Keratinocyte (primary cell): ENCODE results near the gene DACT2. TPM values are rescaled to one million over a fixed set of nuclear protein-coding genes. Genes with fewer than 3 reads are reported as not detected.

ENCODE experiments used
- DNase-seq: peaks from one replicate; pipeline ENCODE4 v3.0.0-alpha.2; 2011; ENCODE audit warnings: low read depth, missing footprints, low spot score
- FAIRE-seq: peaks from 2 replicates; lab custom pipeline; 2011; peaks lifted over from hg19 to GRCh38; lab: Jason Lieb, UNC
- H2AFZ ChIP-seq: 2 replicates; pipeline ENCODE4 v1.6.0; 2012; ENCODE audit warnings: low read length, control low read depth, inconsistent platforms; ENCODE audit not compliant: control insufficient read depth
- H3K27ac ChIP-seq: 2 replicates; pipeline ENCODE4 v1.5.1; 2011; ENCODE audit warnings: low read length; ENCODE audit not compliant: control insufficient read depth, insufficient read depth
- H3K27me3 ChIP-seq: 3 replicates; pipeline ENCODE4 v1.6.0; 2011; ENCODE audit warnings: low read length; ENCODE audit not compliant: control insufficient read depth, insufficient read depth; ENCODE audit errors: extremely low read depth
- H3K36me3 ChIP-seq, 2 experiments: 2 replicates in 1 of 2; 3 replicates in 1 of 2; pipeline ENCODE4 v1.5.1; 2011; ENCODE audit warnings: low read length in 2 of 2, mild to moderate bottlenecking in 1 of 2; ENCODE audit not compliant: control insufficient read depth in 2 of 2, insufficient read depth in 2 of 2; ENCODE audit errors: extremely low read depth in 1 of 2
- H3K4me1 ChIP-seq: 3 replicates; pipeline ENCODE4 v1.5.1; 2011; ENCODE audit warnings: low read length; ENCODE audit not compliant: control insufficient read depth, insufficient read depth; ENCODE audit errors: extremely low read depth
- H3K4me2 ChIP-seq: 3 replicates; pipeline ENCODE4 v1.6.0; 2011; ENCODE audit warnings: low read depth, low read length; ENCODE audit not compliant: control insufficient read depth, insufficient read depth; ENCODE audit errors: extremely low read depth
- H3K4me3 ChIP-seq, 3 experiments: fragments of 200-600 bp in 1 of 3; sonication (generic) in 1 of 3; 2 replicates in 2 of 3; 3 replicates in 1 of 3; pipeline ENCODE4 v1.5.1; 2011 to 2016; ENCODE audit warnings: low read length in 3 of 3, mild to moderate bottlenecking in 3 of 3, control low read depth in 2 of 3, inconsistent platforms in 1 of 3, low read depth in 1 of 3, mixed read lengths in 1 of 3, mixed run types in 1 of 3, moderate library complexity in 1 of 3; ENCODE audit not compliant: control insufficient read depth in 2 of 3, insufficient read depth in 2 of 3; ENCODE audit errors: extremely low read depth in 1 of 3
- H3K79me2 ChIP-seq: 2 replicates; pipeline ENCODE4 v1.6.0; 2012; ENCODE audit warnings: low read length; ENCODE audit not compliant: control insufficient read depth, insufficient read depth
- H3K9ac ChIP-seq: 3 replicates; pipeline ENCODE4 v1.6.0; 2011; ENCODE audit warnings: low read length; ENCODE audit not compliant: control insufficient read depth, insufficient read depth; ENCODE audit errors: extremely low read depth
- H3K9me1 ChIP-seq: 3 replicates; pipeline ENCODE4 v1.6.0; 2011; ENCODE audit warnings: low read length; ENCODE audit not compliant: control insufficient read depth, insufficient read depth; ENCODE audit errors: extremely low read depth
- H3K9me3 ChIP-seq: 2 replicates; pipeline ENCODE4 v1.5.1; 2012; ENCODE audit warnings: low read depth, low read length; ENCODE audit not compliant: control insufficient read depth
- H4K20me1 ChIP-seq: 3 replicates; pipeline ENCODE4 v1.6.0; 2011; ENCODE audit warnings: low read length; ENCODE audit not compliant: control insufficient read depth, insufficient read depth; ENCODE audit errors: extremely low read depth
- EZH2 ChIP-seq: IDR thresholded peaks from one replicate; pipeline ENCODE4 v1.6.1; 2012; ENCODE audit warnings: inconsistent platforms, mild to moderate bottlenecking, low read length, moderate library complexity
- dilution Hi-C: fragments of 300-500 bp; cut with MboI; formaldehyde crosslinking; loops from one replicate; pipeline ENCODE4 v1.7.0; 2020; ENCODE audit warnings: low sequenced_read_pairs; ENCODE audit not compliant: extremely low pct_ligation_motif_present
- polyA plus RNA-seq, 5 experiments: library from polyadenylated mRNA; depleted of rRNA in 3 of 5; stranded (reverse) in 3 of 5; stranded (forward) in 1 of 5; unstranded in 1 of 5; fragments of >200 nt; gene quantifications; 1 replicate in 1 of 5; 2 replicates in 3 of 5; 3 replicates in 1 of 5; pipeline versions ENCODE4 v1.2.1 to v1.2.3, GENCODE V29; 2011 to 2012; ENCODE audit warnings: missing spikeins in 2 of 5, low read depth in 1 of 5, low replicate concordance in 1 of 5
- TF ChIP-seq, protein P1 (sequence below), 3 experiments: IDR thresholded peaks in 1 of 3; conservative IDR thresholded peaks in 1 of 3; optimal IDR thresholded peaks in 1 of 3; 2 replicates in 2 of 3; 3 replicates in 1 of 3; pipeline versions ENCODE3 to v1.5.1; 2011; ENCODE audit warnings: low read length in 3 of 3, mild to moderate bottlenecking in 3 of 3, moderate library complexity in 2 of 3, control low read depth in 1 of 3, inconsistent platforms in 1 of 3; ENCODE audit not compliant: insufficient read depth in 2 of 3; ENCODE audit errors: extremely low read depth in 1 of 3

DACT2 gene
- polyA plus RNA-seq, 1 donor (not counting 4 experiments of a cell fraction or from before 2014, with no cell fraction given), result 0.09 TPM

DNA sequence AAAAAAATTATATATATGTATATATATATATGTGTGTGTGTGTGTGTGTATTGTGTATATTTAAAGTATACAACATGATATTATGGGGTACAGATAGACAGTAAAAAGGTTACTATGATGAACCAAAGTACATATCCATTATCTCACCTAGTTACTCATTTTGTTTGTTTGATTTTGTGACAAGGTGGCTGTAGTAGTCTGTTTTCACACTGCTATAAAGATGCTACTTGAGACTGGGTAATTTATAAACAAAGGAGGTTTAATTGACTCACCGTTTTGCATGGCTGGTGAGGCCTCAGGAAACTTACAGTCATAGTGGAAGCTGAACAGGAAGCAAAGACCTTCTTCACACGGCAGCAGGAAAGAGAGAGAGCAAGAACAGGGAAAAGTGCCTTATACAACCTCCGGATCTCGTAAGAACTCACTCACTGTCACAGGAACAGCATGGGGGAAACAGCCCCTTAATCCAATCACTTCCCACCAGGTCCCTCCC, 30.2 kb upstream of the DACT2 start:
- H3K27me3 ChIP-seq, result no peaks in the 10 kb centered on the region
- H3K4me3 ChIP-seq, result no peak overlapping the region
- H3K9ac ChIP-seq, result no peak overlapping the region
- no peaks in the 10 kb centered on the region for H3K79me2 ChIP-seq
- peaks cover 2% of the 10 kb centered on the region for H3K9me3 ChIP-seq
- H3K4me2 ChIP-seq, result no peak overlapping the region
- no peaks in the 10 kb centered on the region for H3K36me3 ChIP-seq
- no peaks in the 10 kb centered on the region for H3K4me1 ChIP-seq
- H4K20me1 ChIP-seq, result no peaks in the 10 kb centered on the region
- FAIRE-seq (no peak), DNase-seq (no peak)
- no peak overlapping the region for H2AFZ ChIP-seq
- dilution Hi-C loops, result no loop called here
- no peak overlapping the region for H3K27ac ChIP-seq
- no peaks in the 10 kb centered on the region for H3K9me1 ChIP-seq
- TF ChIP-seq, protein P1, sequence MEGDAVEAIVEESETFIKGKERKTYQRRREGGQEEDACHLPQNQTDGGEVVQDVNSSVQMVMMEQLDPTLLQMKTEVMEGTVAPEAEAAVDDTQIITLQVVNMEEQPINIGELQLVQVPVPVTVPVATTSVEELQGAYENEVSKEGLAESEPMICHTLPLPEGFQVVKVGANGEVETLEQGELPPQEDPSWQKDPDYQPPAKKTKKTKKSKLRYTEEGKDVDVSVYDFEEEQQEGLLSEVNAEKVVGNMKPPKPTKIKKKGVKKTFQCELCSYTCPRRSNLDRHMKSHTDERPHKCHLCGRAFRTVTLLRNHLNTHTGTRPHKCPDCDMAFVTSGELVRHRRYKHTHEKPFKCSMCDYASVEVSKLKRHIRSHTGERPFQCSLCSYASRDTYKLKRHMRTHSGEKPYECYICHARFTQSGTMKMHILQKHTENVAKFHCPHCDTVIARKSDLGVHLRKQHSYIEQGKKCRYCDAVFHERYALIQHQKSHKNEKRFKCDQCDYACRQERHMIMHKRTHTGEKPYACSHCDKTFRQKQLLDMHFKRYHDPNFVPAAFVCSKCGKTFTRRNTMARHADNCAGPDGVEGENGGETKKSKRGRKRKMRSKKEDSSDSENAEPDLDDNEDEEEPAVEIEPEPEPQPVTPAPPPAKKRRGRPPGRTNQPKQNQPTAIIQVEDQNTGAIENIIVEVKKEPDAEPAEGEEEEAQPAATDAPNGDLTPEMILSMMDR (optimal IDR thresholded peaks at IDR 0.05 in 1 of 3, IDR thresholded peaks at IDR 0.05 in 1 of 3, conservative IDR thresholded peaks at IDR 0.05 in 1 of 3; ENCODE audit: extremely low read depth in 1 of 3, insufficient read depth in 2 of 3, low read length in 3 of 3), result no peak
- no peak for TF ChIP-seq EZH2

DNA sequence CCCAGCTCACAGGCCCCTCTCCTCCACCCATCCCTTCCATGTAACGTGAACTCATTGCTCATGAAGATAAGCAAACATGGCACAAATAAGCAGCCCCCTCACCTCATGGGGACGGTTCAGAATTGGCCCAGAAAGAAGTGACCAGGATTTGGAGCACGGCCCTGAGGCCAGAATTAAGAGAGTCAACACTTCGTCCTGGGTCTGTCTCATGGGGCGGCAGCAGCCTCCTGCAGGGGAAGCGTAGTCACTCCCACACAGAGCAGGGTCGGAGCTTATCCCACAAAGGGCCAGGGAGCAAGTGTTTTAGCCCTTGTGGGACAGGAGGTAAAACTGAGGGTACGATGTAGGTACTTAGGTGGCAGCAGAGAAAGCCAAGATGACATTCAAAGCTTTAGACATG, 28.6 kb upstream of the DACT2 start:
- H3K9me1 ChIP-seq, result no peaks in the 10 kb centered on the region
- no peaks in the 10 kb centered on the region for H4K20me1 ChIP-seq
- H3K4me2 ChIP-seq, result no peak overlapping the region
- peaks cover 2% of the 10 kb centered on the region for H3K9me3 ChIP-seq
- no peaks in the 10 kb centered on the region for H3K36me3 ChIP-seq
- no peak overlapping the region for H3K27ac ChIP-seq
- no peak overlapping the region for H2AFZ ChIP-seq
- H3K79me2 ChIP-seq, result no peaks in the 10 kb centered on the region
- H3K9ac ChIP-seq, result no peak overlapping the region
- dilution Hi-C loops, result no loop called here
- DNase-seq, result no peak
- FAIRE-seq, result no peak
- no peak for TF ChIP-seq EZH2
- TF ChIP-seq, protein P1 (optimal IDR thresholded peaks at IDR 0.05 in 1 of 3, IDR thresholded peaks at IDR 0.05 in 1 of 3, conservative IDR thresholded peaks at IDR 0.05 in 1 of 3; ENCODE audit: extremely low read depth in 1 of 3, insufficient read depth in 2 of 3, low read length in 3 of 3), result no peak
- H3K27me3 ChIP-seq, result peaks cover 14% of the 10 kb centered on the region
- no peak overlapping the region for H3K4me3 ChIP-seq
- H3K4me1 ChIP-seq, result no peaks in the 10 kb centered on the region
